Skin epidermis (tissue), 12 donors: Measurements from ENCODE around the gene CATSPER2.
"Not testable (repeated sequence)": the region's sequence is repeated elsewhere in the genome, so short reads cannot be mapped to it uniquely, and the experiment has no call there.

Source experiments
- H3K27ac ChIP-seq, 21 experiments: fragments of 200-600 bp; sonication (generic) in 11 of 21; one replicate each; pipeline ENCODE4 v1.5.0; 2020; ENCODE audit warnings: mild to moderate bottlenecking in 3 of 21, inconsistent platforms in 2 of 21, moderate library complexity in 2 of 21
- H3K4me3 ChIP-seq, 7 experiments: fragments of 200-600 bp; sonication (generic) in 2 of 7; one replicate each; pipeline ENCODE4 v1.5.0; 2020; ENCODE audit warnings: inconsistent platforms in 2 of 7, mild to moderate bottlenecking in 2 of 7, moderate library complexity in 1 of 7

The CATSPER2 gene

DNA sequence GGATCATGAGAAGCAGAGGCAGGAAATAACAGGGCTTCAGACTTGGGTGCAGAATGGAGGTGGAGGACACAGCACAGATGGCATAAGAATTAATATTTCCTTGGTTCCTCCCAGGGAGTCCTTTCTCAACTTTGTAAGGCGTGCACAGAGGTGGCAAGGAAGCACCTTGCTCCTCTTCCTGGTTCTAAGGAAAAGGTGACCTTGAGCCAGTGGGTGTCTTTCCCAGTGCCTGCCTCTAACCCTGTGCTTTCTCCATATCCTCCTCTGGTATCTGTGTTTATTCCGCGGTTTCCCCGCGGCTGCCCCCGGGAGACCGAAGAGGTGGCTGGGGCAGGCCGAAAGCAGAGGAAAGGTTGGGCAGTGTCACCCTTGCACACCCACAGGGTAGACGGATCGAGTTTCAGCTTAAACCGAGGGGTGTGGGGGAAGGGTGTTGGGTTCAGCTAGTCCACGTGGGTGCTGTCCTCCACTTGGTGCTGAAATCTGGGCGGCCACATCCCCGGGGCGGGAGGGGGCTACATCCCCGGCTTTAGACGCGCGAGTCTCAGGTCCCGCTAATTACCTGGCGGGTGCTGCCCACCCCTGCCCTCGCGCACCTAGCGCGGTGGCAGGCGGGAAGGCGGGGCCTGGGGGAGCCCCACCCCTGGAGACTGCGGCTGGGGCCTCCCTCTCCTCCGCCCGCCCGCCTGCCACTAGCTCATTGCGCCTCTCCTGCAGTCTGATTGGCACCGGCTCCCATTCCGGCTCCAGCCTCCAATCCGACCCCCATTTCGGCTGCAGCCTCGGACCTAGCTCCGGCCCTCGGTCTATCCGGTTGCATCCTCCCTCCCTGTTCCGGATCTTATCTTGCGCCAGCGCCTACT is 55.1 kb downstream of the CATSPER2 start, which contains the start of gene CKMT1B:
TSS of gene CKMT1B (plus strand) at position 700 of the 863 bp plus-strand sequence. CDS start 192 bp downstream, outside the sequence.
- not testable (repeated sequence) for H3K4me3 ChIP-seq, H3K27ac ChIP-seq

GRCh38 chr15:43592841-43593240 is 55.8 kb downstream of the CATSPER2 start:
- H3K27ac ChIP-seq, H3K4me3 ChIP-seq: not testable (repeated sequence)

- H3K27ac ChIP-seq, H3K4me3 ChIP-seq: not testable (repeated sequence)
Observed at GRCh38 chr15:43589778-43590466, 58.7 kb downstream of the CATSPER2 start, which contains the start of gene PPIP5K1. TSS of gene PPIP5K1 (minus strand) at chr15:43590208. CDS start at chr15:43584504, 5,704 bp downstream.
